K562 (cell line): Measurements from ENCODE around the gene TBC1D20. TPM values are rescaled to one million over a fixed set of nuclear protein-coding genes. Genes with fewer than 3 reads are reported as not detected.

Experiments
- ATAC-seq: fragments of 200-7000 bp; cut with Tn5 transposase; 3 replicates; pipeline ENCODE4 v1.9.1; 2020; ENCODE audit warnings: moderate library complexity
- BruUV-seq: library from RNA; stranded (reverse); fragments of 400-500 nt; replicated peaks from 2 replicates; lab custom pipeline; 2021; lab: Mats Ljungman, UMichigan
- CTCF ChIA-PET: fragments of 300-600 bp; formaldehyde crosslinking; extraction: SDS; loops from one replicate; lab custom pipeline; 2021; ENCODE audit warnings: low intra/inter-chr PET ratio; lab: Yijun Ruan, JAX
- POLR2A ChIA-PET: fragments of 300-600, 350-650 bp; sonication (Branson Sonifier 250); formaldehyde crosslinking; extraction: SDS; loops from one replicate; lab custom pipeline; 2021; ENCODE audit warnings: antibody characterized with exemption, inconsistent platforms; lab: Yijun Ruan, JAX
- DNase-seq, 4 experiments: peaks; one replicate each; pipeline versions ENCODE4 v3.0.0 to v3.0.0-alpha.2; 2011 to 2018; ENCODE audit warnings: low spot score in 3 of 4, mixed read lengths in 3 of 4; ENCODE audit errors: extremely low read depth in 1 of 4
- FAIRE-seq: peaks from 2 replicates; lab custom pipeline; 2011; peaks lifted over from hg19 to GRCh38; lab: Jason Lieb, UNC
- H2AFZ ChIP-seq: 2 replicates; pipeline ENCODE4 v1.6.0; 2011; ENCODE audit warnings: low read depth, low read length, control low read depth, inconsistent platforms
- H3K27ac ChIP-seq: fragments of 200-600 bp; 3 replicates; pipeline ENCODE4 v1.8.0; 2011; ENCODE audit warnings: low read depth, mild to moderate bottlenecking, control low read depth, inconsistent platforms, low read length, moderate library complexity, mixed read lengths; ENCODE audit errors: extremely low read depth
- H3K27me3 ChIP-seq, 2 experiments: fragments of 300-600 bp in 1 of 2; 2 replicates in 1 of 2; 3 replicates in 1 of 2; pipeline versions ENCODE4 v1.6.0 to v1.8.0; 2011; ENCODE audit warnings: inconsistent platforms in 2 of 2, low read length in 2 of 2, mild to moderate bottlenecking in 1 of 2, mixed read lengths in 1 of 2, moderate library complexity in 1 of 2; ENCODE audit not compliant: control insufficient read depth in 2 of 2, insufficient read depth in 2 of 2
- H3K36me3 ChIP-seq: fragments of 300-600 bp; 3 replicates; pipeline ENCODE4 v1.8.0; 2011; ENCODE audit warnings: mild to moderate bottlenecking, low read length, inconsistent platforms; ENCODE audit not compliant: control insufficient read depth, insufficient read depth
- H3K4me1 ChIP-seq, 2 experiments: fragments of 200-600 bp in 1 of 2; replicated peaks in 1 of 2; 2 replicates in 1 of 2; 3 replicates in 1 of 2; pipeline versions ENCODE4 v1.5.1 to v1.8.0; 2011; ENCODE audit warnings: inconsistent platforms in 2 of 2, low read length in 2 of 2, mild to moderate bottlenecking in 1 of 2, mixed read lengths in 1 of 2, moderate library complexity in 1 of 2; ENCODE audit not compliant: control insufficient read depth in 2 of 2, insufficient read depth in 2 of 2
- H3K4me2 ChIP-seq: 2 replicates; pipeline ENCODE4 v1.6.1; 2011; ENCODE audit warnings: low read length, control low read depth, inconsistent platforms, mixed read lengths; ENCODE audit not compliant: insufficient read depth
- H3K4me3 ChIP-seq: fragments of 200-600 bp; sonication (generic), shearing (Covaris generic); 2 replicates; pipeline ENCODE4 v1.5.1; 2016; ENCODE audit warnings: control low read depth, inconsistent platforms
- H3K79me2 ChIP-seq: fragments of 200-600 bp; 3 replicates; pipeline ENCODE4 v1.8.0; 2011; ENCODE audit warnings: low read length, inconsistent platforms; ENCODE audit not compliant: control insufficient read depth, insufficient read depth
- H3K9ac ChIP-seq, 2 experiments: 2 replicates each; pipeline versions ENCODE4 v1.6.0 to v1.6.1; 2011; ENCODE audit warnings: low read depth in 2 of 2, low read length in 2 of 2, control low read depth in 1 of 2, inconsistent platforms in 1 of 2, mild to moderate bottlenecking in 1 of 2, mixed read lengths in 1 of 2; ENCODE audit not compliant: insufficient read depth in 1 of 2
- H3K9me1 ChIP-seq: one replicate; pipeline ENCODE4 v1.6.0; 2011; ENCODE audit warnings: inconsistent platforms, mild to moderate bottlenecking, low read length, moderate library complexity; ENCODE audit not compliant: control insufficient read depth, insufficient read depth
- H3K9me3 ChIP-seq: replicated peaks from 2 replicates; pipeline ENCODE4 v1.5.1; 2011; ENCODE audit warnings: low read depth, low read length, inconsistent platforms; ENCODE audit not compliant: control insufficient read depth, insufficient read depth
- H4K20me1 ChIP-seq: replicated peaks from 2 replicates; pipeline ENCODE4 v1.6.1; 2011; ENCODE audit warnings: low read length, inconsistent platforms, mixed read lengths; ENCODE audit not compliant: control insufficient read depth, insufficient read depth
- BRCA1 ChIP-seq, 2 experiments: fragments of 450-650 bp in 1 of 2; sonication (generic) in 1 of 2; formaldehyde crosslinking in 1 of 2; IDR thresholded peaks; 2 replicates each; pipeline versions ENCODE4 v1.5.0 to v1.6.1; 2017 to 2020; ENCODE audit warnings: mild to moderate bottlenecking in 1 of 2, missing genetic modification reagents in 1 of 2
- DNMT1 ChIP-seq: fragments of 450-650 bp; IDR thresholded peaks from 2 replicates; pipeline ENCODE4 v1.6.1; 2016; ENCODE audit warnings: antibody characterized with exemption, mild to moderate bottlenecking
- ETV6 ChIP-seq, 3 experiments: fragments of 150-350 bp in 1 of 3; sonication (generic) in 1 of 3; formaldehyde crosslinking in 1 of 3; IDR thresholded peaks; 2 replicates each; pipeline versions ENCODE4 v1.6.1 to v1.8.0; 2014 to 2022; ENCODE audit warnings: borderline replicate concordance in 2 of 3, low read depth in 2 of 3, antibody characterized with exemption in 1 of 3, low read length in 1 of 3, mild to moderate bottlenecking in 1 of 3, missing genetic modification reagents in 1 of 3
- GABPA ChIP-seq: fragments of 200-800 bp; sonication (Bioruptor generic); conservative IDR thresholded peaks from 2 replicates; pipeline ENCODE4 v1.6.1; 2016; ENCODE audit warnings: low read depth, missing genetic modification characterization, missing compliant biosample characterization
- IRF1 ChIP-seq: sonication (generic); formaldehyde crosslinking; IDR thresholded peaks from 2 replicates; pipeline ENCODE4 v1.8.0; 2022; ENCODE audit warnings: missing genetic modification reagents, mild to moderate bottlenecking, borderline replicate concordance
- IRF2 ChIP-seq: sonication (generic); formaldehyde crosslinking; IDR thresholded peaks from 2 replicates; pipeline ENCODE4 v1.8.1; 2022; ENCODE audit warnings: mild to moderate bottlenecking, missing genetic modification reagents
- MEF2A ChIP-seq: IDR thresholded peaks from 2 replicates; pipeline ENCODE4 v1.6.1; 2011; ENCODE audit warnings: low read depth, mild to moderate bottlenecking, low read length, moderate library complexity; ENCODE audit not compliant: control insufficient read depth
- NFE2 ChIP-seq: IDR thresholded peaks from 2 replicates; pipeline ENCODE4 v1.6.1; 2014; ENCODE audit warnings: antibody characterized with exemption, low read depth
- NR2C1 ChIP-seq, 2 experiments: fragments of 450-650 bp; IDR thresholded peaks; 2 replicates each; pipeline ENCODE4 v1.6.1; 2017; ENCODE audit warnings: mild to moderate bottlenecking in 2 of 2, antibody characterized with exemption in 1 of 2, inconsistent platforms in 1 of 2, missing compliant biosample characterization in 1 of 2, missing genetic modification characterization in 1 of 2
- PTTG1 ChIP-seq: fragments of 450-650 bp; IDR thresholded peaks from 2 replicates; pipeline ENCODE4 v1.6.1; 2016; ENCODE audit warnings: low read depth, mild to moderate bottlenecking, missing genetic modification characterization, missing compliant biosample characterization
- SAFB ChIP-seq: fragments of 200-400 bp; formaldehyde crosslinking; IDR thresholded peaks from 2 replicates; pipeline ENCODE4 v1.6.1; 2017; ENCODE audit warnings: low read depth, low read length, borderline replicate concordance
- SIN3A ChIP-seq, 2 experiments: fragments of 150-350 bp in 1 of 2; IDR thresholded peaks; 2 replicates each; pipeline ENCODE4 v1.6.1; 2011 to 2016; ENCODE audit warnings: borderline replicate concordance in 2 of 2, low read depth in 2 of 2, low read length in 2 of 2, mild to moderate bottlenecking in 2 of 2, moderate library complexity in 2 of 2; ENCODE audit not compliant: control insufficient read depth in 1 of 2
- ZBTB33 ChIP-seq: sonication (generic); formaldehyde crosslinking; IDR thresholded peaks from 2 replicates; pipeline ENCODE4 v1.8.1; 2023; ENCODE audit warnings: mild to moderate bottlenecking, missing genetic modification reagents
- ZNF174 ChIP-seq: fragments of 250-450 bp; sonication (Bioruptor Pico); IDR thresholded peaks from 2 replicates; pipeline ENCODE4 v1.4.0; 2020; ENCODE audit warnings: mild to moderate bottlenecking
- ZNF655 ChIP-seq: fragments of 250-450 bp; sonication (Bioruptor Pico); IDR thresholded peaks from 2 replicates; pipeline ENCODE4 v1.5.0; 2021
- ZNF707 ChIP-seq: fragments of 250-450 bp; sonication (Bioruptor Pico); conservative IDR thresholded peaks from 2 replicates; pipeline ENCODE4 v1.8.0; 2022; ENCODE audit warnings: inconsistent platforms, mild to moderate bottlenecking, moderate library complexity
- WGBS: fragments of 100-300 bp; shearing (Covaris generic); methylation state at CpG from one replicate; pipeline ENCODE4 v1.1.6; 2016; ENCODE audit warnings: low coverage, mixed read lengths; ENCODE audit not compliant: insufficient coverage; ENCODE audit errors: missing lambda C conversion rate; 5-methylcytosine and 5-hydroxymethylcytosine counted together
- in situ Hi-C: fragments of 300-500 bp; cut with MboI; formaldehyde crosslinking; loops from 4 replicates; pipeline ENCODE4 v1.15.0; 2018; ENCODE audit warnings: inconsistent platforms, mixed read lengths
- intact Hi-C: fragments of 100-400 bp; cut with micrococcal nuclease; formaldehyde crosslinking; loops from 2 replicates; pipeline ENCODE4 v1.14.2; 2022
- polyA plus RNA-seq, 8 experiments: library from polyadenylated mRNA; depleted of rRNA in 4 of 8; stranded (reverse) in 5 of 8; unstranded in 3 of 8; fragments of >200 nt; fragmentation: Nextera tagmentation in 2 of 8; fragmentation: Illumina TruSeq in 1 of 8; extraction: Ambion mirVana in 2 of 8; extraction: Trizol in 1 of 8; gene quantifications; 2 replicates each; pipeline versions ENCODE4 v1.2.1 to v1.2.3, GENCODE V29; 2011 to 2014; ENCODE audit warnings: inconsistent platforms in 1 of 8, missing spikeins in 1 of 8
- total RNA-seq, 7 experiments: library from RNA; depleted of rRNA in 6 of 7; stranded (reverse); fragments of >200 nt in 6 of 7; fragmentation: Illumina TruSeq in 2 of 7; extraction: Trizol in 2 of 7; gene quantifications; 2 replicates each; pipeline versions ENCODE4 v1.2.1 to v1.2.3, GENCODE V29; 2011 to 2021; ENCODE audit warnings: low replicate concordance in 1 of 7

Gene TBC1D20
- total and polyA plus RNA-seq, 9 of the 15 experiments (the other 6 are each of a cell fraction or from before 2014, with no cell fraction given), result 7.0 to 25.3 (median 15.1) TPM

GRCh38 chr20:475463-476357 is 13.4 kb upstream of the TBC1D20 start:
- H3K4me2 ChIP-seq, result no peak overlapping the region
- TF ChIP-seq GABPA (no peak), NR2C1 (IDR thresholded peaks at IDR 0.05) (no peak), NR2C1 (tag; IDR thresholded peaks at IDR 0.05) (no peak), DNMT1 (no peak), BRCA1 (IDR thresholded peaks at IDR 0.05) (no peak), BRCA1 (CRISPR knock-in tag; IDR thresholded peaks at IDR 0.05) (no peak), ETV6 (IDR thresholded peaks at IDR 0.05; ENCODE audit: borderline replicate concordance in 1 of 2, low read depth in 2 of 2, low read length in 1 of 2) (no peak), ETV6 (CRISPR knock-in tag; IDR thresholded peaks at IDR 0.05; ENCODE audit: borderline replicate concordance) (no peak), IRF2 (CRISPR knock-in tag) (no peak), MEF2A (no peak), SIN3A (IDR thresholded peaks at IDR 0.05; ENCODE audit: borderline replicate concordance in 2 of 2, control insufficient read depth in 1 of 2, low read depth in 2 of 2, low read length in 2 of 2) (no peak), ZNF655 (no peak), ZNF174 (no peak), PTTG1 (tag) (no peak), IRF1 (CRISPR knock-in tag) (no peak), ZNF707 (CRISPR knock-in tag) (no peak), NFE2 (no peak), SAFB (no peak), ZBTB33 (no peak)

More at GRCh38 chr20:475463-476357, 13.4 kb upstream of the TBC1D20 start:
- ATAC-seq (no peak), FAIRE-seq (no peak), DNase-seq (no peak)
- H3K27me3 ChIP-seq, result no peaks in the 10 kb centered on the region
- no peaks in the 10 kb centered on the region; a peak in 2 of 5 replicates for H3K4me1 ChIP-seq
- H3K9ac ChIP-seq, result no peak overlapping the region
- H3K4me3 ChIP-seq, result no peak overlapping the region
- H3K27ac ChIP-seq, result no peak overlapping the region
- no peaks in the 10 kb centered on the region for H3K79me2 ChIP-seq
- H3K9me1 ChIP-seq, result no peaks in the 10 kb centered on the region
- H3K36me3 ChIP-seq, result peaks cover 48% of the 10 kb centered on the region; the same call in 2 of the 3 replicates
- ChIA-PET POLR2A (interaction anchor here (0.6 to 1.2 kb wide), 4 partner anchors 15 to 101 kb away, joined by 3 to 4 read pairs (median 4); partner anchors contain the start of gene TRIB3), CTCF (no interaction called here)
- no TSS peak for BruUV-seq
- WGBS, result 94% methylated on average over 6 of the region's 6 CpGs
- no peaks in the 10 kb centered on the region; the same call in 1 of the 2 replicates for H3K9me3 ChIP-seq
- H4K20me1 ChIP-seq, result no peaks in the 10 kb centered on the region
- intact Hi-C loops, result no loop called here
- no peak overlapping the region for H2AFZ ChIP-seq
- in situ Hi-C loops, result loop anchor here (5.0 kb wide), 1 partner anchor 123 kb away; no protein-coding TSS in a partner anchor
